Omental fat pad (tissue), 4 donors: ENCODE measurements around the gene NEDD9. TPM values are rescaled to one million over a fixed set of nuclear protein-coding genes. Genes with fewer than 3 reads are reported as not detected.
A peak's percentile ranks its signal among the peaks of the same experiment; 100 is the strongest.

ENCODE experiments used
- ATAC-seq: fragments of 150-250 bp; one replicate; pipeline ENCODE4 v1.9.1; 2016; ENCODE audit warnings: mild to moderate bottlenecking, moderate library complexity; ENCODE audit not compliant: low FRiP score
- DNase-seq: peaks from one replicate; pipeline ENCODE4 v3.0.0-alpha.2; 2019; ENCODE audit warnings: low spot score
- CTCF ChIP-seq, 3 donors: fragments of 450-650 bp; IDR thresholded peaks; one replicate each; pipeline ENCODE4 v1.5.1; 2016 to 2017; ENCODE audit warnings: antibody characterized with exemption in 3 of 3, mild to moderate bottlenecking in 3 of 3, moderate library complexity in 2 of 3
- total RNA-seq, 4 donors: library from RNA; depleted of rRNA; stranded (reverse); fragments of >200 nt; gene quantifications; one replicate each; pipeline ENCODE4 v1.1.0, GENCODE V29; 2016

The NEDD9 gene
- total RNA-seq, 4 donors from 2014 or later, result 77.2 to 196 (median 106) TPM

GRCh38 chr6:11210386-11211138 lies 21.9 kb downstream of the NEDD9 start:
- DNase-seq, result no peak
- no peak for TF ChIP-seq CTCF (IDR thresholded peaks at IDR 0.05)
- no peak for ATAC-seq

- no peak for DNase-seq
- no peak for TF ChIP-seq CTCF (IDR thresholded peaks at IDR 0.05)
- ATAC-seq, result no peak
These were observed 22.6 kb downstream of the NEDD9 start for GRCh38 chr6:11209906-11210305.

GRCh38 chr6:11209369-11209768 lies 23.1 kb downstream of the NEDD9 start:
- no peak for ATAC-seq
- TF ChIP-seq CTCF (IDR thresholded peaks at IDR 0.05), result no peak

GRCh38 chr6:11208854-11209253 lies 23.6 kb downstream of the NEDD9 start:
- ATAC-seq, result no peak
- DNase-seq, result no peak
- TF ChIP-seq CTCF (IDR thresholded peaks at IDR 0.05), result no peak

More at GRCh38 chr6:11209369-11209768, 23.1 kb downstream of the NEDD9 start:
- DNase-seq, result no peak

GRCh38 chr6:11208267-11208666 lies 24.2 kb downstream of the NEDD9 start:
- TF ChIP-seq CTCF (IDR thresholded peaks at IDR 0.05), result no peak
- DNase-seq (no peak), ATAC-seq (no peak)

- peak; percentile 93 for ATAC-seq
These were observed 25.1 kb downstream of the NEDD9 start for GRCh38 chr6:11207199-11207968.

More at GRCh38 chr6:11207199-11207968, 25.1 kb downstream of the NEDD9 start:
- peak; percentile 66 for DNase-seq
- no peak for TF ChIP-seq CTCF (IDR thresholded peaks at IDR 0.05)
